IMR-90 (cell line): ENCODE data around the gene BRAT1. TPM values are rescaled to one million over a fixed set of nuclear protein-coding genes. Genes with fewer than 3 reads are reported as not detected.

Experiments used
- ATAC-seq: fragments of 200-7000 bp; cut with Tn5 transposase; 2 replicates; pipeline ENCODE4 v1.9.1; 2020; ENCODE audit warnings: low read depth, mild to moderate bottlenecking, moderate library complexity
- BruUV-seq: library from RNA; stranded (reverse); fragments of 400-500 nt; replicated peaks from 2 replicates; lab custom pipeline; 2021; lab: Mats Ljungman, UMichigan
- CTCF ChIA-PET: fragments of 300-600 bp; formaldehyde crosslinking; extraction: SDS; loops from one replicate; lab custom pipeline; 2021; ENCODE audit warnings: antibody characterized with exemption; lab: Yijun Ruan, JAX
- POLR2A ChIA-PET: fragments of 300-600 bp; sonication (Branson Sonifier 250); formaldehyde crosslinking; loops from one replicate; lab custom pipeline; 2022; ENCODE audit warnings: antibody characterized with exemption; ENCODE audit not compliant: unreplicated experiment; lab: Charles Lee
- DNase-seq: peaks from one replicate; pipeline ENCODE4 v3.0.0; 2013
- H2AFZ ChIP-seq: replicated peaks from 2 replicates; pipeline ENCODE3; 2013; ENCODE audit warnings: low read length, mild to moderate bottlenecking; ENCODE audit not compliant: poor library complexity
- H2AK5ac ChIP-seq: 2 replicates; pipeline ENCODE4 v1.6.1; 2013; ENCODE audit warnings: low read depth, low read length, inconsistent platforms
- H2AK9ac ChIP-seq: replicated peaks from 2 replicates; pipeline ENCODE3; 2013; ENCODE audit warnings: mild to moderate bottlenecking, low read depth, low read length, moderate library complexity; ENCODE audit not compliant: poor library complexity
- H2BK120ac ChIP-seq: 2 replicates; pipeline ENCODE4 v1.6.1; 2013; ENCODE audit warnings: low read depth, low read length, inconsistent platforms
- H2BK15ac ChIP-seq: 3 replicates; pipeline ENCODE4 v1.6.1; 2013; ENCODE audit warnings: low read depth, low read length, inconsistent platforms
- H2BK20ac ChIP-seq: 2 replicates; pipeline ENCODE4 v1.6.1; 2013; ENCODE audit warnings: low read depth, mild to moderate bottlenecking, inconsistent platforms, low read length, moderate library complexity
- H2BK5ac ChIP-seq: 2 replicates; pipeline ENCODE4 v1.6.1; 2013; ENCODE audit warnings: mild to moderate bottlenecking, low read depth, low read length, inconsistent platforms; ENCODE audit not compliant: poor library complexity, severe bottlenecking
- H3K14ac ChIP-seq: replicated peaks from 2 replicates; pipeline ENCODE4 v1.6.1; 2013; ENCODE audit warnings: low read depth, low read length, inconsistent platforms
- H3K18ac ChIP-seq: 2 replicates; pipeline ENCODE4 v1.6.1; 2013; ENCODE audit warnings: low read depth, low read length, control low read depth
- H3K23ac ChIP-seq: 2 replicates; pipeline ENCODE4 v1.6.1; 2013; ENCODE audit warnings: low read depth, low read length, inconsistent platforms
- H3K27ac ChIP-seq: 2 replicates; pipeline ENCODE4 v1.5.1; 2013; ENCODE audit warnings: mild to moderate bottlenecking, control low read depth, low read length; ENCODE audit not compliant: insufficient read depth
- H3K27me3 ChIP-seq: 2 replicates; pipeline ENCODE4 v1.6.1; 2013; ENCODE audit warnings: low read length; ENCODE audit not compliant: control insufficient read depth, insufficient read depth
- H3K36me3 ChIP-seq: 2 replicates; pipeline ENCODE4 v1.6.1; 2013; ENCODE audit warnings: low read length, mixed read lengths; ENCODE audit not compliant: control insufficient read depth, insufficient read depth
- H3K4ac ChIP-seq: 2 replicates; pipeline ENCODE4 v1.6.1; 2013; ENCODE audit warnings: low read depth, low read length, inconsistent platforms
- H3K4me1 ChIP-seq: 2 replicates; pipeline ENCODE4 v1.6.1; 2013; ENCODE audit warnings: low read length, mixed read lengths; ENCODE audit not compliant: control insufficient read depth, insufficient read depth
- H3K4me2 ChIP-seq: 2 replicates; pipeline ENCODE4 v1.6.1; 2013; ENCODE audit warnings: low read depth, mild to moderate bottlenecking, control low read depth, low read length, moderate library complexity
- H3K4me3 ChIP-seq: 2 replicates; pipeline ENCODE4 v1.5.1; 2013; ENCODE audit warnings: low read depth, mild to moderate bottlenecking, control low read depth, low read length, moderate library complexity; ENCODE audit not compliant: insufficient read depth
- H3K56ac ChIP-seq: 2 replicates; pipeline ENCODE4 v1.6.1; 2013; ENCODE audit warnings: low read length, inconsistent platforms; ENCODE audit not compliant: insufficient read depth; ENCODE audit errors: extremely low read depth
- H3K79me1 ChIP-seq, 2 experiments: 2 replicates each; pipeline ENCODE4 v1.6.1; 2013; ENCODE audit warnings: low read length in 2 of 2, inconsistent platforms in 1 of 2, low read depth in 1 of 2
- H3K9ac ChIP-seq: 2 replicates; pipeline ENCODE4 v1.6.1; 2013; ENCODE audit warnings: low read depth, low read length, control low read depth
- H3K9me1 ChIP-seq: 2 replicates; pipeline ENCODE4 v1.6.1; 2013; ENCODE audit warnings: low read length, inconsistent platforms; ENCODE audit not compliant: insufficient read depth
- H3K9me3 ChIP-seq: 2 replicates; pipeline ENCODE4 v1.6.1; 2013; ENCODE audit warnings: low read length; ENCODE audit not compliant: control insufficient read depth, insufficient read depth
- H4K20me1 ChIP-seq: 2 replicates; pipeline ENCODE4 v1.6.1; 2013; ENCODE audit warnings: low read length, inconsistent platforms; ENCODE audit not compliant: insufficient read depth
- H4K5ac ChIP-seq: 2 replicates; pipeline ENCODE4 v1.6.1; 2013; ENCODE audit warnings: mild to moderate bottlenecking, low read depth, low read length, control low read depth
- H4K8ac ChIP-seq, 2 experiments: 2 replicates each; pipeline ENCODE4 v1.6.1; 2013; ENCODE audit warnings: low read depth in 2 of 2, low read length in 2 of 2, control low read depth in 1 of 2, inconsistent platforms in 1 of 2
- H4K91ac ChIP-seq: 2 replicates; pipeline ENCODE4 v1.6.1; 2013; ENCODE audit warnings: low read depth, low read length, inconsistent platforms; ENCODE audit not compliant: insufficient read depth
- BHLHE40 ChIP-seq: fragments of 150-350 bp; IDR thresholded peaks from 2 replicates; pipeline ENCODE4 v1.6.1; 2016; ENCODE audit warnings: mild to moderate bottlenecking, low read depth, low read length
- CEBPB ChIP-seq: IDR thresholded peaks from 2 replicates; pipeline ENCODE4 v1.6.1; 2012; ENCODE audit warnings: low read depth, low read length, improper control_type of control experiment
- CHD1 ChIP-seq: IDR thresholded peaks from 2 replicates; pipeline ENCODE4 v1.6.1; 2012; ENCODE audit warnings: low read depth, low read length, improper control_type of control experiment
- ELK1 ChIP-seq: fragments of 150-350 bp; IDR thresholded peaks from 2 replicates; pipeline ENCODE4 v1.6.1; 2016; ENCODE audit warnings: low read depth, mild to moderate bottlenecking, low read length, moderate library complexity, borderline replicate concordance
- FOS ChIP-seq: fragments of 150-350 bp; IDR thresholded peaks from 2 replicates; pipeline ENCODE4 v1.6.1; 2016; ENCODE audit warnings: low read depth, low read length
- MAFK ChIP-seq: IDR thresholded peaks from 2 replicates; pipeline ENCODE4 v1.6.1; 2012; ENCODE audit warnings: low read depth, low read length, improper control_type of control experiment
- MAZ ChIP-seq: IDR thresholded peaks from 2 replicates; pipeline ENCODE4 v1.6.1; 2012; ENCODE audit warnings: low read depth, mild to moderate bottlenecking, low read length, improper control_type of control experiment, moderate library complexity, borderline replicate concordance
- MXI1 ChIP-seq: IDR thresholded peaks from 2 replicates; pipeline ENCODE4 v1.6.1; 2012; ENCODE audit warnings: low read depth, mild to moderate bottlenecking, low read length, moderate library complexity, borderline replicate concordance
- NFE2L2 ChIP-seq: fragments of 150-350 bp; IDR thresholded peaks from 2 replicates; pipeline ENCODE4 v1.6.1; 2016; ENCODE audit warnings: low read depth, mild to moderate bottlenecking, low read length
- POLR2A ChIP-seq: IDR thresholded peaks from 2 replicates; pipeline ENCODE4 v1.6.1; 2012; ENCODE audit warnings: mild to moderate bottlenecking, low read depth, low read length
- RAD21 ChIP-seq: IDR thresholded peaks from 2 replicates; pipeline ENCODE4 v1.6.1; 2012; ENCODE audit warnings: low read length, improper control_type of control experiment
- RCOR1 ChIP-seq: IDR thresholded peaks from 2 replicates; pipeline ENCODE4 v1.6.1; 2012; ENCODE audit warnings: mild to moderate bottlenecking, low read length, improper control_type of control experiment; ENCODE audit not compliant: insufficient replicate concordance
- RFX5 ChIP-seq: IDR thresholded peaks from 2 replicates; pipeline ENCODE4 v1.8.0; 2012; ENCODE audit warnings: low read depth, mild to moderate bottlenecking, low read length, moderate library complexity
- SMC3 ChIP-seq: fragments of 150-350 bp; IDR thresholded peaks from 2 replicates; pipeline ENCODE4 v1.6.1; 2016; ENCODE audit warnings: low read depth, mild to moderate bottlenecking, antibody characterized with exemption, low read length, moderate library complexity
- USF2 ChIP-seq: fragments of 150-350 bp; IDR thresholded peaks from 2 replicates; pipeline ENCODE4 v1.6.1; 2017; ENCODE audit warnings: mild to moderate bottlenecking, antibody characterized with exemption, low read length, low read depth
- WGBS, 2 experiments: methylation state at CpG; one replicate each; pipeline versions ENCODE4 v1.1.5 to v1.1.7; 2013; ENCODE audit warnings: missing lambda C conversion rate in 2 of 2; ENCODE audit not compliant: insufficient read length in 1 of 2; ENCODE audit errors: extremely low coverage in 2 of 2; 5-methylcytosine and 5-hydroxymethylcytosine counted together
- dilution Hi-C: fragments of 300-500 bp; cut with HindIII; formaldehyde crosslinking; loops from one replicate; pipeline ENCODE4 v1.14.3; 2018; ENCODE audit warnings: low sequenced_read_pairs; ENCODE audit not compliant: unreplicated experiment
- in situ Hi-C: fragments of 300-500 bp; cut with MboI; formaldehyde crosslinking; loops from 3 replicates; pipeline ENCODE4 v1.14.3; 2019; ENCODE audit warnings: low sequenced_read_pairs, inconsistent platforms, mixed read lengths
- intact Hi-C: fragments of 100-400 bp; cut with micrococcal nuclease; formaldehyde crosslinking; loops from 2 replicates; pipeline ENCODE4 v1.10.0; 2022
- polyA plus RNA-seq, 3 experiments: library from polyadenylated mRNA; depleted of rRNA; stranded (reverse); fragments of >200 nt; gene quantifications; 2 replicates each; pipeline ENCODE4 v1.2.3, GENCODE V29; 2012; ENCODE audit warnings: low replicate concordance in 1 of 3
- total RNA-seq: library from RNA; depleted of rRNA; stranded (reverse); fragments of >200 nt; gene quantifications from 2 replicates; pipeline ENCODE4 v1.2.3, GENCODE V29; 2012
- TF ChIP-seq, protein P1 (sequence below): conservative IDR thresholded peaks from 2 replicates; pipeline ENCODE4 v1.5.1; 2012; ENCODE audit warnings: mild to moderate bottlenecking, low read depth, low read length, improper control_type of control experiment

Gene BRAT1
- total and polyA plus RNA-seq, 2 of the 4 experiments (the other 2 are of a cell fraction), result 6.8 to 21.9 TPM

DNA sequence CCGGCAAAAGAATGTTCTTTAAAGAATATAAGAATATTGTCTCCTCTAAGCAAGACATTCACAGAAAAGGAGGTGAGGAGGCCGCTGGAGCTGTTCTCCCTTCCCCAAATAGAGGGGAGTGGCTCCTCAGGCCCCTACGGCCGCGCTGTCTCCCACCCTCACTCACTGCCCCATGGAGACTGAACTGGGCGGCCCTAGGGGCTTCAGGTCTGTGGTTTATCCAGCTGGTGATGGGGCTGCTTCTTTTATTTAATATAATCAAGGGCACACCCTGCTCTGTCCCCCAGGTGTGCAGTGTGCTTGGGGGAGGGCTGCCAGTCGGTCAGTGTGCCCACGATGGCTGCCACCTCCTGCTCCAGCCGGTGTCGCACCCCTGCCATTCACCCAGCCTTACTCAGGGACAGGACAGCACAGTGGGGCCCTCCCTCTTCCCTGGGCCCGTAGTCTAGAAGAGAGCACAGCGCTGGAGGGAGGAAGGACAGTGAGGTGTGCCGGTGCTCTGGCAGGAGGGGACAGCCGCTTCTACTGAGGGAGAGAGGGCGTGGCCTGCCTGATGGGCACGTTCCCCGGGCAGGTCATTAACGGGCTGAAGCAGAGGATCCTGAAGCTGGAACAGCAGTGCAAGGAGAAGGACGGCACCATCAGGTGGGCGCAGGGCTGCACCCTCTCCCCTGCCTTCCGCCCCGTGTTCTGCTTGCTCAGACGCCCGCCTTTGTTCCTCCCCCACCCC lies 26.8 kb upstream of the BRAT1 start:
- WGBS, 2 experiments, result 83% methylated on average over 6 of the region's 24 CpGs; no CpG with 5 or more reads in 1 of the 2 experiments
- TF ChIP-seq MXI1 (no peak), RAD21 (no peak), CHD1 (no peak), FOS (no peak), MAZ (no peak), NFE2L2 (no peak), MAFK (no peak), POLR2A (no peak), USF2 (no peak), ELK1 (no peak), SMC3 (no peak), RCOR1 (no peak), CEBPB (no peak), BHLHE40 (no peak), RFX5 (no peak)
- TF ChIP-seq, protein P1, sequence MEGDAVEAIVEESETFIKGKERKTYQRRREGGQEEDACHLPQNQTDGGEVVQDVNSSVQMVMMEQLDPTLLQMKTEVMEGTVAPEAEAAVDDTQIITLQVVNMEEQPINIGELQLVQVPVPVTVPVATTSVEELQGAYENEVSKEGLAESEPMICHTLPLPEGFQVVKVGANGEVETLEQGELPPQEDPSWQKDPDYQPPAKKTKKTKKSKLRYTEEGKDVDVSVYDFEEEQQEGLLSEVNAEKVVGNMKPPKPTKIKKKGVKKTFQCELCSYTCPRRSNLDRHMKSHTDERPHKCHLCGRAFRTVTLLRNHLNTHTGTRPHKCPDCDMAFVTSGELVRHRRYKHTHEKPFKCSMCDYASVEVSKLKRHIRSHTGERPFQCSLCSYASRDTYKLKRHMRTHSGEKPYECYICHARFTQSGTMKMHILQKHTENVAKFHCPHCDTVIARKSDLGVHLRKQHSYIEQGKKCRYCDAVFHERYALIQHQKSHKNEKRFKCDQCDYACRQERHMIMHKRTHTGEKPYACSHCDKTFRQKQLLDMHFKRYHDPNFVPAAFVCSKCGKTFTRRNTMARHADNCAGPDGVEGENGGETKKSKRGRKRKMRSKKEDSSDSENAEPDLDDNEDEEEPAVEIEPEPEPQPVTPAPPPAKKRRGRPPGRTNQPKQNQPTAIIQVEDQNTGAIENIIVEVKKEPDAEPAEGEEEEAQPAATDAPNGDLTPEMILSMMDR, result no peak
- H3K27ac ChIP-seq, result no peak overlapping the region
- POLR2A ChIA-PET, result no interaction called here
- no peaks in the 10 kb centered on the region for H3K27me3 ChIP-seq
- CTCF ChIA-PET, result no interaction called here
- dilution Hi-C loops, result no loop called here
- H3K14ac ChIP-seq, result no peak overlapping the region
- DNase-seq (no peak), ATAC-seq (no peak)
- no peak overlapping the region for H3K18ac ChIP-seq
- no peak overlapping the region for H4K8ac ChIP-seq
- H4K91ac ChIP-seq, result no peak overlapping the region
- H3K9me3 ChIP-seq, result no peaks in the 10 kb centered on the region
- H3K79me1 ChIP-seq, result no peaks in the 10 kb centered on the region
- BruUV-seq, result no TSS peak
- no peak overlapping the region for H3K4me3 ChIP-seq
- H3K9ac ChIP-seq, result no peak overlapping the region
- no peak overlapping the region for H2BK120ac ChIP-seq
- no peak overlapping the region for H3K4ac ChIP-seq
- H2AK9ac ChIP-seq, result no peak overlapping the region
- no peak overlapping the region for H2BK5ac ChIP-seq
- H3K56ac ChIP-seq, result no peak overlapping the region
- no peak overlapping the region for H2BK15ac ChIP-seq
- no peaks in the 10 kb centered on the region for H3K9me1 ChIP-seq
- intact Hi-C loops, result no loop called here
- no peaks in the 10 kb centered on the region for H3K4me1 ChIP-seq
- H2AFZ ChIP-seq, result no peak overlapping the region
- no peak overlapping the region for H4K5ac ChIP-seq
- no peak overlapping the region for H3K4me2 ChIP-seq
- peaks cover 13% of the 10 kb centered on the region for H3K36me3 ChIP-seq
- H3K23ac ChIP-seq, result no peak overlapping the region
- H4K20me1 ChIP-seq, result no peaks in the 10 kb centered on the region
- H2BK20ac ChIP-seq, result no peak overlapping the region
- in situ Hi-C loops, result no loop called here
- H2AK5ac ChIP-seq, result no peak overlapping the region
